Peyer's patch (tissue), 4 donors: ENCODE results near the gene CHRM1.

Experiments used
- CTCF ChIP-seq, 6 experiments: fragments of 450-650 bp in 4 of 6; fragments of 200-600 bp in 2 of 6; sonication (generic) in 1 of 6; IDR thresholded peaks; one replicate each; pipeline ENCODE4 v1.5.1; 2017 to 2019; ENCODE audit warnings: antibody characterized with exemption in 6 of 6, mild to moderate bottlenecking in 3 of 6, moderate library complexity in 1 of 6
- POLR2A ChIP-seq, 2 donors: fragments of 450-650 bp; IDR thresholded peaks; one replicate each; pipeline ENCODE4 v1.5.1; 2017; ENCODE audit warnings: antibody characterized with exemption in 2 of 2, mild to moderate bottlenecking in 2 of 2, moderate library complexity in 2 of 2

GRCh38 chr11:62897311-62897710, 23.9 kb downstream of the CHRM1 start:
- TF ChIP-seq CTCF (IDR thresholded peaks at IDR 0.05): no peak
- TF ChIP-seq POLR2A (IDR thresholded peaks at IDR 0.05): no peak
